Esophagus (tissue), 2 donors: ENCODE data around the gene C4orf36. TPM values are rescaled to one million over a fixed set of nuclear protein-coding genes. Genes with fewer than 3 reads are reported as not detected.

Experiments used
- H3K27ac ChIP-seq, 2 donors: one replicate each; pipeline ENCODE4 v1.5.1; 2013; ENCODE audit warnings: low read depth in 2 of 2, mild to moderate bottlenecking in 2 of 2, inconsistent platforms in 1 of 2, low read length in 1 of 2, moderate library complexity in 1 of 2
- H3K27me3 ChIP-seq, 2 donors: one replicate each; pipeline ENCODE4 v1.6.1; 2013; ENCODE audit warnings: low read length in 2 of 2, control low read depth in 1 of 2, mild to moderate bottlenecking in 1 of 2; ENCODE audit not compliant: insufficient read depth in 2 of 2, control insufficient read depth in 1 of 2
- H3K36me3 ChIP-seq, 2 donors: one replicate each; pipeline ENCODE4 v1.6.1; 2013; ENCODE audit warnings: low read length in 1 of 2; ENCODE audit not compliant: control insufficient read depth in 2 of 2, insufficient read depth in 2 of 2
- H3K4me1 ChIP-seq, 2 donors: one replicate each; pipeline ENCODE4 v1.6.1; 2013; ENCODE audit warnings: low read length in 1 of 2; ENCODE audit not compliant: control insufficient read depth in 2 of 2, insufficient read depth in 2 of 2
- H3K4me3 ChIP-seq, 2 donors: one replicate each; pipeline ENCODE4 v1.5.1; 2013; ENCODE audit warnings: low read length in 2 of 2, mild to moderate bottlenecking in 2 of 2, low read depth in 1 of 2, moderate library complexity in 1 of 2
- H3K9me3 ChIP-seq, 2 donors: one replicate each; pipeline ENCODE4 v1.6.1; 2013; ENCODE audit warnings: mild to moderate bottlenecking in 2 of 2, low read depth in 1 of 2, low read length in 1 of 2, moderate library complexity in 1 of 2; ENCODE audit not compliant: control insufficient read depth in 2 of 2, insufficient read depth in 1 of 2
- WGBS, 2 donors: extraction: QIAGEN DNeasy Blood & Tissue Kit; methylation state at CpG; one replicate each; pipeline ENCODE4 v1.1.7; 2013; 5-methylcytosine and 5-hydroxymethylcytosine counted together
- polyA plus RNA-seq, 2 donors: library from polyadenylated mRNA; stranded (reverse); fragments of 200-250 nt; gene quantifications; one replicate each; pipeline ENCODE4 v1.2.3, GENCODE V29; 2013
- donor health status: healthy with polysubstance abuse.
- donor health status: Bipolar disorder and iron deficiency.

Gene C4orf36
- polyA plus RNA-seq, 2 donors, result 1.0 to 2.0 TPM

DNA sequence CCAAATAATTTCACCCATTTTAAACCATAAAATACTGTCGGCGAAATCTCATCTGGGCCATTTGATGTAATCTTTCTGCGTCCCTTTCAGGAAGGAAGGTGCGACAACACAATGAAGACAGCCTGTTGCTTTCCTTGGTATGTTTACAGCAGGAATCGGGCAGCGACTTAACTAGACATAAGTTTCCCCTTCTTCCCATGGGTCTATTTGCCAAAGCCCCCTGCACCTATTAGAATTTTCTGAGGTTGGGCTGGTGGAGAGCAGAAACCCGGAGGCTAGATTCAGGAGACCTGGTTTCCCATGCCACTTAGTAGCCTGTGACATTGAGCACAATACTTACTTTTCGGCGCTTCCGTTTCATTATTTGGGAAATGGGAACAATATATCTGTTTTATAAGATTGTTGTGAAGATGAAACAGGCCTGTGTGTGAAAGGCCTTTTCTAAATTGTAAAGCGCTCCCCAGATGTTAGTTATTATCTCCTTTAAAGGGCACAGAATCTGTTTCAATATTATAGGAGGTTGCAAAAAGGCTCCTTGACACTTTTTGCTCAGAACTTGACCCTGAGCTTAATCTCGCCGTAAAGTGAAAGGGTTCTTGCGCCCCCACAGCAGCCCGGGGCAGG, 42.0 kb upstream of the C4orf36 start:
- Histone ChIP-seq H3K4me3 (peak overlapping the region; percentile 52 to 58), H3K9me3 (no peaks in the 10 kb centered on the region), H3K27ac (peak overlapping the region; percentile 87 to 98), H3K36me3 (no peaks in the 10 kb centered on the region), H3K27me3 (no peaks in the 10 kb centered on the region), H3K4me1 (no peaks in the 10 kb centered on the region)
- 5 to 7% methylated on average over 15 of the region's 15 CpGs for WGBS, 2 donors

DNA sequence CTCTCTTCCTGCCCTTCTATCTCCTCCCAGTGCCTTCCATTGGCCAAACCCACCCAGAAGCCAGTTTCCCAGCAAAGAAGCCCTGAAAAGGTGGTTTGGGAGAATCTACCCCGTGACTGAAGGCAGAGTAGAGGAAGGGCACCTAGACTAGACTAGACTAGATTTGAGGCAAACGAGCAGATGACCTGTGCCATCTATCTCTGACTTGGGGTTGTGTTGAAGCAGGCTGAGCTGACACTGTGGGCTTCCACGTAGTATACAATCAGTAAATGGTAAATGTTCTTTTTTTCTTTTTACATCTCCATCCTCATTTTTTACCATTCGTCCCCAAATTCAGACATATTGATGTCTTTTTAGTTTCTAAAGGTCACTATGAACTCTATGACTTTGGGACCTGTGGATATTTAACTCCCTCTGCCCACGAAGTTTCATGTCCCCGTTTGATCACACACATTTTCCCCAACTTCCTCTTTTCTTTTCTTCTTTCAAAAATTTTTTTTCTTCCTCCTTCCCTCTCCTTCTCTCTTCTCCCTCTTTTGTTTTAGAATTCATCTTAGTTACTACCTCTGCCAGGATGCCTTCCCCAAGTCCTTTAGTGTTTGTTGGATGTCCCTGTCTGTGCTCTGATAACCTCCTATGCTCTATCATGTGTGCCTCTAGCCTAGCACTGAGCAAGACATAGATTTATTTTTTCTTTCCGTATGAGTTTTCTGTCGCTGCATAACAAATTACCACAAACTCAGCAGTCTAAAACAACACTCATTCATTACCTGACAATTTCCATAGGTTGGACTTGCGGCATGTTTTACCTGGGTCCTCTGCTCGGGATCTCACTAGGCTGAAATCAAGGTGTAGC, 36.4 kb upstream of the C4orf36 start:
- Histone ChIP-seq H3K27ac (peak overlapping the region in 1 of 2 donors; percentile 89), H3K4me3 (no peak overlapping the region), H3K27me3 (no peaks in the 10 kb centered on the region), H3K4me1 (no peaks in the 10 kb centered on the region), H3K9me3 (no peaks in the 10 kb centered on the region), H3K36me3 (no peaks in the 10 kb centered on the region)
- WGBS, 2 donors, result 86% methylated on average over 10 of the region's 10 CpGs

DNA sequence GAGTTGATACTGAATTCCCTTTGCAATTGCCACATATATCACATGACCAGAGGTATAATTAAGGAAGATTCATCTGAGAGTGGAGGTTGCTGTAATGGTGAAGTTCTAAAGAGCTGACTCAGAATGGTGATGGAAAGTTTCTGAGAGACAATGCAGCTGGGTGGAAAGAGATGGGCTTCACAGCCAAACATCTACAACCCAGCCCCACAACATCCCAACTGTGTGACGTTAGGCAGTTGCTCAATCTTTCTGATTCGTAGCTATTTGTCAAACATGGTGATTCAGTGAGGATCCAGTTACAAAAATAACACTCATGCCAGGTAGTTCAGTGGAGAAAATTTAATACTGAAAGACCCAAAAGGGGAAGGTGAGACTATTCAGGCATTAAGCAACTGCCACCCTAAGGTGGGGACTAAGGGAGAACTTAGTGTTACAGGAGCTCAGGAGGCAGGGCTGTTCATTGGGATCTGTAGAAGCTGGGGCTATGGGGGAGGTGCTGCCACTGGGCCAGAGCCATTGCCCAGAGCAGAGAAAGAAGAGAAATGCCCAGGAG, 35.7 kb upstream of the C4orf36 start:
- Histone ChIP-seq H3K36me3 (no peaks in the 10 kb centered on the region), H3K27me3 (no peaks in the 10 kb centered on the region), H3K4me1 (no peaks in the 10 kb centered on the region), H3K27ac (peak overlapping the region in 1 of 2 donors; percentile 89), H3K9me3 (no peaks in the 10 kb centered on the region), H3K4me3 (no peak overlapping the region)
- WGBS, 2 donors, result 18 to 37% methylated on average over 2 of the region's 2 CpGs

DNA sequence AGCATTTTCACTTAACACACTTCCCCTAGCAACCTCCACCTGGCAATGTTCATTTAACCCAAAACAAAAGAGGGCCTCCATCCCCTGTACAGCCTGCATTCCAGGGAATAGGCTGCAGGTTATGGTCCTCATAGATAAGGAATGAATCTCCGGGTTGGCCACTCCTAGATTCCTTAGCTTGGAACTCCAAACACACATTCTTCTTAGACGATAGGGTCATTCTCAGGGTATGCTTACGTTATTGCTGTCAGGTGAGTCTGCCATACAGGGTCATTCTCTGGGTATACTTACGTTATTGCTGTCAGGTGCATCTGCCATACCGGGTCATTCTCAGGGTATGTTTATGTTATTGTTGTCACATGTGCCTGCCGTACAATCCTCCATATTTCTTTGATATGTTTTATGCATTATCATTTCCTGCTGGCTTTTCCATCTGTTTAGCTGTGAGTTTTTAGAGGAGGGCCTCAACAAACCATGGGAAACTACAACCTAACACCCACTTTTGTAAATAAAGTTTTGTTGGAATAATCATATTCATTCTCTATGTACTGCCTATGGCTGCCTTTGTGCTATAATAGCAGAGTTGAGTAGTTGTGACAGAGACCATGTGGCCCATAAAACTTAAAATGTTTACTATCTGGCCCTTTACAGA, 34.3 kb upstream of the C4orf36 start:
- Histone ChIP-seq H3K36me3 (no peaks in the 10 kb centered on the region), H3K4me1 (no peaks in the 10 kb centered on the region), H3K27me3 (no peaks in the 10 kb centered on the region), H3K27ac (no peak overlapping the region), H3K4me3 (no peak overlapping the region), H3K9me3 (no peaks in the 10 kb centered on the region)
- WGBS, 2 donors, result 90 to 91% methylated on average over 6 of the region's 6 CpGs

DNA sequence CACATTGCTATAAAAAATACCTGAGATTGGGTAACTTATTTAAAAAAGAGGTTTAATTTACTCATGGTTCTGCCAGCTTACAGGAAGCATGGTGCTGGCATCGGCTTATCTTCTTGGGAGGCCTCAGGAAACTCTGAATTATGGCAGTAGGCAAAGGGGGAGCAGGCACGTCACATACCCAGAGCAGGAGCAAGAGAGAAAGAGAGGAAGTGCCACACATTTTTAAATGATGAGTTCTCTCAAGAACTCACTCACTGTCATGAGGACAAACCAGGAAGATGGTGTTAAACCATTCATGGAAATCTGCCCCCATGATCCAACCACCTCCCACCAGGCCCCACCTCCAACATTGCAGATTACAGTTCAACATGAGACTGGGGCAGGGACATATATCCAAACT, 32.6 kb upstream of the C4orf36 start:
- 32 to 63% methylated on average over 2 of the region's 2 CpGs for WGBS, 2 donors
- Histone ChIP-seq H3K27ac (no peak overlapping the region), H3K9me3 (no peaks in the 10 kb centered on the region), H3K4me3 (no peak overlapping the region), H3K36me3 (no peaks in the 10 kb centered on the region), H3K4me1 (no peaks in the 10 kb centered on the region), H3K27me3 (no peaks in the 10 kb centered on the region)

DNA sequence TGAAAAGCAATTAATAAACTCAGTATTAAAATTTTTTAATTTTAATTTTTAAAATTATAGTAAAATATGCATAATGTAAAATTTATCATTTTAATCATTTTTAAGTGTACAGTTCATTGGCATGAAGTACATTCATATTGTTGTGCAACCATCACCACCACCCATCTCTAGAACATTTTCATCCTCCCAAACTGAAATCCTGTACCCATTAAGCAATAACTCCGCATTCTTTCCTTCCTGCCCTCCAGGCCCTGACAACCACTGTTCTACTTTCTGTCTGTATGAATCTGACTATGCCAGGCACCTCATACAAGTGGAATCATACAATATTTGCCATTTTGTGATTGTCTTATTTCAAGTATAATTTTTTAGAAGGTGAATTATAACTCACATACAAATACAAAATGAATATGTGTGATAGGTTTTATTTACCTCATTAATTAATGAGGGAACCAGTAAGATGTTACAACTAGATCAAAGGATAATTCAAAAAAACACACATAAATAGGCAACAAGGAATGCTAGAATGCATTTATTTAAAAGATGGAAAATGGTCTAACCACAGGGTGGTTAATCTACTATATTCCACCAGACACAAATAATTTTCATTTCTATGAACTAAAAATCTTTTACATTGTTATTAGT, 29.5 kb upstream of the C4orf36 start:
- Histone ChIP-seq H3K4me3 (no peak overlapping the region), H3K27me3 (no peaks in the 10 kb centered on the region), H3K4me1 (no peaks in the 10 kb centered on the region), H3K9me3 (no peaks in the 10 kb centered on the region), H3K27ac (no peak overlapping the region), H3K36me3 (no peaks in the 10 kb centered on the region)
- 68 to 92% methylated on average over 1 of the region's 1 CpG for WGBS, 2 donors

DNA sequence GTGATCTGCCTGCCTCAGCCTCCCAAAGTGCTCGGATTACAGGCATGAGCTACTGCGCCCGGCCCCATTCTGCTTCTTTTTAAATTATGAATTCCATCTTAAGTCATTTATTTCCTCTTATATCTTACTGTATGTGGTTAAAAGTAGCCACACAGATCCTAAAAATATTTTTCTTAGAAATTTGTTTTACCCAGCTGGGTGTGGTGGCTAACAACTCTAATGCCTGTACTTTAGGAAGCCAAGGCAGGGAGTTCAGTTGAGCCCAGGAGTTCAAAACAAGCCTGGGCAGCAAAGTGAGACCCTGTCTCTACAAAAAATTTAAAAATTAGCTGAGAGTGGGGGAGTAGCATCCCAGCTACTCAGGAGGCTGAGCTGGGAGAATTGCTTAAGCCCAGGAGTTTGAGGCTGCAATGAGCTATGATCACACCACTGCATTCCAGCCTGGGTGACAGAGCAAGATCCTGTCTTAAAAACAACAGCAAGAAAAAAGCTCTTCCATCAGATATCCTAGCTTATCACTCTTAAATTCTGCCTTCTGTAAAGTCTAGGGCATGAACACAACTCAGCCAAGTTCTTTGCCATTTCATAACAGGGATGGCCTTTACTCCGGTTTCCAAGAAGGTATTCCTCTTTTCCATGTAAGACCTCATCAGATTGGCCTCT, 27.5 kb upstream of the C4orf36 start:
- Histone ChIP-seq H3K4me1 (no peaks in the 10 kb centered on the region), H3K36me3 (no peaks in the 10 kb centered on the region), H3K27me3 (no peaks in the 10 kb centered on the region), H3K27ac (no peak overlapping the region), H3K9me3 (no peaks in the 10 kb centered on the region), H3K4me3 (no peak overlapping the region)
- 90 to 96% methylated on average over 4 of the region's 4 CpGs for WGBS, 2 donors

DNA sequence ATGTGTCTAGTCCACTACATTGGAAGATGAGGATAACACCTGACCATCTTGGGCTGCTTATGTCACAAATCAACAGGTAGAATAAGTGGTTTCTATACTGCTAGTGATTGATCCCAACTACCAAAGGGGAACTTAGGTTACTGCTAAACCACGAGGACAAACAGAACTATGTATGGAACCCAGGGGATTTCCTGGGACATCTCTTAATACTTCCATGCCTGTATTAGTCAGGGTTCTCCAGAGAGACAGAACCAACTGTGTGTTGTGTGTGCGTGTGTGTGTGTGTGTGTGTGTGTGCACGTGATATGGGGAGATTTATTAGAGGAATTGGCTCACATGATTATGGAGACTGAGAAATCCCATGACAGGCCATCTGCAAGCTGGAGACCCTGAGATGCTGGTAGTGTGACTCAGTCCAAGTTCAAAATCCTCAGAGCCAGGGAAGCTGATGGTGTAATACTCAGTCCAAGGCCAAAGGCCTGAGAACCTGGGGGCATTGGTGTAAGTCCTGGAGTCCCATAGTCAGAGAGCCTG, 26.4 kb upstream of the C4orf36 start:
- Histone ChIP-seq H3K9me3 (no peaks in the 10 kb centered on the region), H3K27ac (no peak overlapping the region), H3K4me3 (no peak overlapping the region), H3K27me3 (no peaks in the 10 kb centered on the region), H3K36me3 (no peaks in the 10 kb centered on the region), H3K4me1 (no peaks in the 10 kb centered on the region)
- 40 to 46% methylated on average over 3 of the region's 3 CpGs for WGBS, 2 donors
